ENCODE measurements around the gene EHMT1.
"Not testable (repeated sequence)": the region's sequence is repeated elsewhere in the genome, so short reads cannot be mapped to it uniquely, and the experiment has no call there.

EHMT1 gene

GRCh38 chr9:137873408-137873807 lies 254.6 kb downstream of the EHMT1 start:
- DNase-seq (ENCODE audit: low read depth), result no peak

GRCh38 chr9:137873858-137874362 lies 255.1 kb downstream of the EHMT1 start:
- no peak for DNase-seq (ENCODE audit: low read depth)

GRCh38 chr9:137875354-137875753 lies 256.5 kb downstream of the EHMT1 start:
- DNase-seq (ENCODE audit: low read depth), result no peak

- DNase-seq (ENCODE audit: low read depth), result no peak
Measured at GRCh38 chr9:137875846-137876245, 257.0 kb downstream of the EHMT1 start.

GRCh38 chr9:137876269-137876668 lies 257.5 kb downstream of the EHMT1 start:
- DNase-seq (ENCODE audit: low read depth), result no peak

GRCh38 chr9:137876781-137877386 lies 258.1 kb downstream of the EHMT1 start:
- DNase-seq (ENCODE audit: low read depth), result no peak

GRCh38 chr9:137877506-137878122 lies 258.8 kb downstream of the EHMT1 start, which contains the start of gene CACNA1B:
Gene CACNA1B, plus strand, starts transcription at chr9:137877782. Its CDS starts 152 bp downstream, at chr9:137877934.
- not testable (repeated sequence) for DNase-seq (ENCODE audit: low read depth)

- no peak for DNase-seq (ENCODE audit: low read depth)
Measured at GRCh38 chr9:137878146-137878941, 259.5 kb downstream of the EHMT1 start.

- no peak for DNase-seq (ENCODE audit: low read depth)
Measured at GRCh38 chr9:137879052-137879451, 260.2 kb downstream of the EHMT1 start.

GRCh38 chr9:137879566-137880150 lies 260.9 kb downstream of the EHMT1 start:
- DNase-seq (ENCODE audit: low read depth), result no peak

- no peak for DNase-seq (ENCODE audit: low read depth)
Measured at GRCh38 chr9:137880160-137880975, 261.6 kb downstream of the EHMT1 start.

GRCh38 chr9:137880976-137881530 lies 262.2 kb downstream of the EHMT1 start:
- DNase-seq (ENCODE audit: low read depth), result no peak

GRCh38 chr9:137881591-137882505 lies 263.0 kb downstream of the EHMT1 start:
- DNase-seq (ENCODE audit: low read depth), result no peak

GRCh38 chr9:137882506-137882821 lies 263.7 kb downstream of the EHMT1 start:
- DNase-seq (ENCODE audit: low read depth), result no peak

- not testable (repeated sequence) for DNase-seq (ENCODE audit: low read depth)
Measured at GRCh38 chr9:137883977-137884376, 265.2 kb downstream of the EHMT1 start.

GRCh38 chr9:137884547-137884946 lies 265.7 kb downstream of the EHMT1 start:
- not testable (repeated sequence) for DNase-seq (ENCODE audit: low read depth)

- DNase-seq (ENCODE audit: low read depth), result not testable (repeated sequence)
Measured at GRCh38 chr9:137885121-137885520, 266.3 kb downstream of the EHMT1 start.

Measured in stimulated activated CD8-positive, alpha-beta memory T cell treated with anti-CD3 and anti-CD28 coated beads, Interleukin-15, amount 100 ng/mL, for 1 hour (primary cell).